ENCODE measurements around the gene ENTPD6. TPM values are rescaled to one million over a fixed set of nuclear protein-coding genes. Genes with fewer than 3 reads are reported as not detected.

The ENTPD6 gene
- total RNA-seq, 1 donor from 2014 or later: 44.4 TPM

GRCh38 chr20:25194333-25194972 is 1.1 kb upstream of the ENTPD6 start:
- Mint-ChIP-seq H3K4me3 (peak overlapping the region; percentile 90), H3K36me3 (ENCODE audit: low read depth) (no peaks in the 10 kb centered on the region), H3K27ac (peak overlapping the region; percentile 86), H3K9me3 (no peaks in the 10 kb centered on the region), H3K27me3 (no peaks in the 10 kb centered on the region), H3K4me1 (peaks cover 20% of the 10 kb centered on the region)
- ATAC-seq (ENCODE audit: low read depth) (no peak), DNase-seq (no peak)
- TF ChIP-seq CTCF (IDR thresholded peaks at IDR 0.05): no peak
- intact Hi-C loops (cut with micrococcal nuclease): loop anchor here (2.0 kb wide), 1 partner anchor 130 kb away; no protein-coding TSS in a partner anchor
- POLR2A ChIA-PET: interaction anchor here (0.6 to 2.6 kb wide), 7 partner anchors 9 to 1870 kb away, joined by 3 to 19 read pairs (median 4); partner anchors contain the start of genes ACSS1, NXT1 and PYGB
- CTCF ChIA-PET: interaction anchor here (1.0 to 2.5 kb wide), 2 partner anchors 15 to 53 kb away, joined by 3 to 9 read pairs; partner anchors contain the start of gene PYGB

- ChIA-PET CTCF (interaction anchor here (2.5 kb wide), 1 partner anchor 51 kb away, joined by 9 read pairs; the partner anchor contains the start of gene PYGB), POLR2A (interaction anchor here (1.0 to 2.6 kb wide), 6 partner anchors 8 to 202 kb away, joined by 3 to 19 read pairs (median 8); partner anchors contain the start of genes ACSS1 and PYGB)
- peak; percentile 32 for ATAC-seq (ENCODE audit: low read depth)
- Mint-ChIP-seq H3K9me3 (no peaks in the 10 kb centered on the region), H3K4me1 (peaks cover 20% of the 10 kb centered on the region), H3K27me3 (no peaks in the 10 kb centered on the region), H3K36me3 (ENCODE audit: low read depth) (no peaks in the 10 kb centered on the region), H3K4me3 (peak overlapping the region; percentile 90), H3K27ac (peak overlapping the region; percentile 19)
- no peak for TF ChIP-seq CTCF (IDR thresholded peaks at IDR 0.05)
- intact Hi-C loops (cut with micrococcal nuclease): loop anchor here (1.0 to 5.0 kb wide), 8 partner anchors 51 to 1846 kb away; partner anchors contain the start of genes ABHD12, APMAP, NANP and NXT1
- DNase-seq: no peak
These were observed 662 bp downstream of the ENTPD6 start for GRCh38 chr20:25195962-25196785.

- Mint-ChIP-seq H3K36me3 (ENCODE audit: low read depth) (no peaks in the 10 kb centered on the region), H3K4me3 (peak overlapping the region; percentile 90), H3K27ac (peak overlapping the region; percentile 19), H3K27me3 (no peaks in the 10 kb centered on the region), H3K4me1 (peaks cover 20% of the 10 kb centered on the region), H3K9me3 (no peaks in the 10 kb centered on the region)
- intact Hi-C loops (cut with micrococcal nuclease): loop anchor here (5.0 kb wide), 1 partner anchor 426 kb away; the partner anchor contains the start of gene NANP
- no peak for DNase-seq
- CTCF ChIA-PET: interaction anchor here (2.5 kb wide), 1 partner anchor 51 kb away, joined by 9 read pairs; the partner anchor contains the start of gene PYGB
- no peak for ATAC-seq (ENCODE audit: low read depth)
- POLR2A ChIA-PET: interaction anchor here (2.6 kb wide), 1 partner anchor 51 kb away, joined by 19 read pairs; the partner anchor contains the start of gene PYGB
- no peak for TF ChIP-seq CTCF (IDR thresholded peaks at IDR 0.05)
These were observed 1.2 kb downstream of the ENTPD6 start for GRCh38 chr20:25196786-25197120.

GRCh38 chr20:25197183-25197869 is 1.8 kb downstream of the ENTPD6 start:
- no peaks in the 10 kb centered on the region for H3K27me3 Mint-ChIP-seq
- peak overlapping the region; percentile 90 for H3K4me3 Mint-ChIP-seq
- H3K4me1 Mint-ChIP-seq: peaks cover 20% of the 10 kb centered on the region
- DNase-seq: no peak
- no peak for ATAC-seq (ENCODE audit: low read depth)
- ChIA-PET CTCF (interaction anchor here (2.5 kb wide), 1 partner anchor 50 kb away, joined by 9 read pairs; the partner anchor contains the start of gene PYGB), POLR2A (no interaction called here)
- intact Hi-C loops (cut with micrococcal nuclease): loop anchor here (5.0 kb wide), 1 partner anchor 425 kb away; the partner anchor contains the start of gene NANP
- TF ChIP-seq CTCF (IDR thresholded peaks at IDR 0.05): no peak
- peak overlapping the region; percentile 19 for H3K27ac Mint-ChIP-seq
- H3K36me3 Mint-ChIP-seq (ENCODE audit: low read depth): no peaks in the 10 kb centered on the region
- H3K9me3 Mint-ChIP-seq: no peaks in the 10 kb centered on the region

All from activated B cell treated with CpG ODN at 0.5 μM for 24 hours (primary cell).